GM12801 (cell line): Measurements from ENCODE around the gene SLC34A3.

Experiments used
- TF ChIP-seq, protein P1 (sequence below): IDR thresholded peaks from one replicate; pipeline ENCODE4 v1.5.1; 2011; ENCODE audit warnings: control low read depth; ENCODE audit not compliant: insufficient read length; ENCODE audit errors: extremely low read depth

The SLC34A3 gene

DNA sequence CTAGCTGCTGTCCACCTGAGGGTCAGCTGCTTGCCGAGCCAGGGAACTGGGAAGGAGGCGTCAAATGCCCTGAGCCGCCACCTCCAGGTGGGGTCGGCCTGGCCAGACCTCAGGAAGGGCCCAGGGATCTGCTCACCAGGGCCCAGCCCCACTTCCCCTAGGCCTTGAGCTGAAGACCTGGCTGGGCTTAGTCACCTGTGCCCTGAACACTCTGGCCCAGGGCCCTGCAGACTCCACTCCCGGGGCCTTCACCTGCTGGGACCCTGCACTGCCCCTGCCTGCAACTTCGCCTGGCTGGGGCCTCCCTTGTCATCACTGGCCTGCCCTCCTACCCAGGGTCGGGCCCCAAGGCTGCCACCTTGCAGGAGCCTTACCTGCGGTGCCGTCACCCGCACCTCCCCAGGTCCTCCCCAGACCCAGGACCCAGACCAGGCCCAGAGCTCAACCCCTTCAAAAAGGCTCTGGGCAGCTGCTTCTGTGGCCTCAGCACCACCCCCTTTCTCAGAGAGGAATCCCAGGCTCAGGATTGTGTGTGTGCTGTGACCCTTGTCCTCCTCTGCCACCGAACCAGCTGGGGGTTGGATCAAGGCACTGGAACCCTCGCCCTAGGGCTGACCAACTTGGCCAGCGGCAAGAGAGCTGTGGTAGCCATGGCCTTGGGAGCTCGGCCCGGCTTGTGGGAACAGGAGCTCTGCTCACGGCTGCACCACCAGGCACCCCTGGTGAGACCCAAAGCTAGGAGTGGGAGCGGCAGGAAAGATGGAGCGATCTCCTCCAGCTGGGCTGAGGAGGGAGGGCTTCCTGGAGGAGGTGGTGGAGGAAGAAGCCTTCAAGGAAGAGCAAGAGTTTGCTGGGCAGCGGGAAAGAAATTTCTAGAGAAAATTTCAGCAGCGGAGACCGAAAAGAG is 23.3 kb downstream of the SLC34A3 start:
- TF ChIP-seq, protein P1, sequence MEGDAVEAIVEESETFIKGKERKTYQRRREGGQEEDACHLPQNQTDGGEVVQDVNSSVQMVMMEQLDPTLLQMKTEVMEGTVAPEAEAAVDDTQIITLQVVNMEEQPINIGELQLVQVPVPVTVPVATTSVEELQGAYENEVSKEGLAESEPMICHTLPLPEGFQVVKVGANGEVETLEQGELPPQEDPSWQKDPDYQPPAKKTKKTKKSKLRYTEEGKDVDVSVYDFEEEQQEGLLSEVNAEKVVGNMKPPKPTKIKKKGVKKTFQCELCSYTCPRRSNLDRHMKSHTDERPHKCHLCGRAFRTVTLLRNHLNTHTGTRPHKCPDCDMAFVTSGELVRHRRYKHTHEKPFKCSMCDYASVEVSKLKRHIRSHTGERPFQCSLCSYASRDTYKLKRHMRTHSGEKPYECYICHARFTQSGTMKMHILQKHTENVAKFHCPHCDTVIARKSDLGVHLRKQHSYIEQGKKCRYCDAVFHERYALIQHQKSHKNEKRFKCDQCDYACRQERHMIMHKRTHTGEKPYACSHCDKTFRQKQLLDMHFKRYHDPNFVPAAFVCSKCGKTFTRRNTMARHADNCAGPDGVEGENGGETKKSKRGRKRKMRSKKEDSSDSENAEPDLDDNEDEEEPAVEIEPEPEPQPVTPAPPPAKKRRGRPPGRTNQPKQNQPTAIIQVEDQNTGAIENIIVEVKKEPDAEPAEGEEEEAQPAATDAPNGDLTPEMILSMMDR: no peak

DNA sequence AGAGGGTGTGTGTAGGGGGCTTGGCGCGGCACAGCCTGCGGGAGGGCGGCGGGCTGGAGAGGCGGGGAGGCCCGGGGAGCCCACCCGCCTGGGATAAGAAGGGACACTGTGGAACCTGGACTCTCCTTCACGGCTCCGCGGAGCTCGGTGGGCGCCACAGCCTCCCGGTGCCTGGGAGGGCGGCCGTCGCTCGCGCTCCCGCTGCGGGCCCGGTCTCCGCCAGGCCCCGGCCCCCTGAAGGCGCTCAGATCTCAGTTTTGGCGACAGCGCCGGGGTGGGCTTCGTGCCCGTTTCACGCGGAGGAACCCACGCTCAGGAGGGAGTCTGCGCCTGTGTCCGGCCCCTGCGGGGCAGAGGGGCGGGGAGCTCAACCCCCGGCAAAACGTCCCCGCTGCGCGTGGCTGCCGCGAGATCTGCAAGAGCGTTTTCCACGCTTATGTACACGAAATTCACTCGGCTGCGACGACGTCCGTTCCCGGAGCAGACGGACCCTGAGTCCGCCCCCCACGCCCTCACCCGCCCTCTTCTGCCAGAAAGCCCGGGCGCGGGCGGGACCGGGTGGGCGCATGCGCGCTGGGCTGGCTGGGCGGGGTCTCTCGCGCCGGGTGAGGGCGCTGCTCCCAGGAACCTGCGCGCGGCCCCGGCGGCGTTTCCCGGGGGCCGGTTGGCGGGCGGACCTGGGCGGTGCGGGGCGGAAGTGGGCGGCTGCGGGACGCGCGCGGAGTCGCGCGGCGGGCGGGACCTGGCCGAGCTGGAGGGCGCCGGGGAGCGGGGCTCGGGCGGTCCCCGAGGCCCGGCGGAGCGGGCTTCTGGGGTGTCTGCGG is 24.1 kb downstream of the SLC34A3 start, which contains the start of gene NELFB:
NELFB (plus strand) TSS at position 704 of the 824 bp plus-strand sequence.
- TF ChIP-seq, protein P1: no peak

DNA sequence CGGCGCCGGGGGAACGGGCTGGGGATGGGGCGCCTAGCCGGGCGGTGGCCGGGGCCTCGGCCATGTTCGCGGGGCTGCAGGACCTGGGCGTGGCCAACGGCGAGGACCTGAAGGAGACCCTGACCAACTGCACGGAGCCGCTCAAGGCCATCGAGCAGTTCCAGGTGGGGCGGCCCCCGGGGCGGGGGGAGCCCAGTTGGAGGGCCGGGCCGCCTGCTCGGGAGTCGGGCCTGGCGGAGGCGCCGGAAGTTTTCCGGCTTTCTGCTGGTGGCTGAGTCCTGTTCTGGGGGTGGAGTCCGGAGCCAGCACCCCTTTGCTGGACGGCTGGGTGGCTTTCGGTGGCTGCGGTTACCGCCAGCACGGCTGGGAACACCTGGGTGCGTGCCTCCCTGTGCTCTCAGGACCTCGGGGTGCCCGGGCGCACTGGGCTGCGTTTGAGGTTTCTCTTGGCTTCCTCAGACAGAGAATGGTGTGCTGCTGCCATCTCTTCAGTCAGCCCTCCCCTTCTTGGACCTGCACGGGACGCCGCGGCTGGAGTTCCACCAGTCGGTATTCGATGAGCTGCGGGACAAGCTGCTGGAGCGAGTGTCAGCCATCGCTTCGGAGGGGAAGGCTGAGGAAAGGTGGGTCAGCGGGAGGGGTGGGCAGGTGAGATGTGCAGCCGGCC is 24.9 kb downstream of the SLC34A3 start:
- TF ChIP-seq, protein P1: no peak

DNA sequence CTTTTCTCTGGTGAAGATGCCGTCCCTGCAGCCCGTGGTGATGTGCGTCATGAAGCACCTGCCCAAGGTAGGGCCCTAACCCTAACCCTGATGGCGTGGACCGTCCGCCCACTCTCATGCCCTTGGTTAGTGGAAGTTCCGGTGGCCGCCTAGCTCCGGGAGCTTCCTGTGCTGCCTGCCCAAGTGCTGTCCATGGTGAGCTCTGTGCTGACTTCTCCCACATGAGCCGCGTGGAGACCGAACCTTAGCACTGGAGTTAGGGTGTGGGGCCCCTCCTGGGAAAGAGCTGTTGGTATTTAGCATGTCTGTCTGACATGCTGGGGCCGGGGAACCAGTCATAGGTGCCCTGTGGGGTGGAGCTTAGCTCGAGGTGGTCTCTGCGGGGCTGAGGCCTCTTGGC is 25.7 kb downstream of the SLC34A3 start:
- TF ChIP-seq, protein P1: no peak

DNA sequence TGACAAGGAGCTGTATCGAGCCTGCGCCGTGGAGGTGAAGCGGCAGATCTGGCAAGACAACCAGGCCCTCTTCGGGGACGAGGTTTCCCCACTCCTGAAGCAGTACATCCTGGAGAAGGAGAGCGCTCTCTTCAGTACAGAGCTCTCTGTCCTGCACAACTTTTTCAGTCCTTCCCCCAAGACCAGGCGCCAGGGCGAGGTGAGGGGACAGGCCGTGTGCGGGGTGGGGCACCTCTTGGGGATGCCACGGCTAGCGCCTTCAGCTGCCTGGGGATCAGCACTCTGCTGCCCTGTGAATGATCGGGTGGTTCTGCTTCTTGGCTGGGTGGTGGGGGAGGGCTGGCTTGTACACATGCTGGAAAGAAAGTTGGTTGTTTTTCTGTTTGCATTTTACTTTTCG is 26.2 kb downstream of the SLC34A3 start:
- TF ChIP-seq, protein P1: no peak

DNA sequence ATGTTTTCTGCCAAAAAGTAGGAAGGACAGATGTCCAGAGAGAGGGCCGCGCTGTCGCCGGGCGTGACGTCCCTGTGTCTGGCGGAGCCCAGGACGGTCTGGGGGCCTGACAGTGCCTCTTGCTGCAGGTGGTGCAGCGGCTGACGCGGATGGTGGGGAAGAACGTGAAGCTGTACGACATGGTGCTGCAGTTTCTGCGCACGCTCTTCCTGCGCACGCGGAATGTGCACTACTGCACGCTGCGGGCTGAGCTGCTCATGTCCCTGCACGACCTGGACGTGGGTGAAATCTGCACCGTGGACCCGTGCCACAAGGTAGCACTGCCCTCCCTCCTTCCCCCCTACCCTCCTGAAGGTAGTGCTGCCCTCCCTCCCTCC is 32.2 kb downstream of the SLC34A3 start:
- TF ChIP-seq, protein P1: no peak

DNA sequence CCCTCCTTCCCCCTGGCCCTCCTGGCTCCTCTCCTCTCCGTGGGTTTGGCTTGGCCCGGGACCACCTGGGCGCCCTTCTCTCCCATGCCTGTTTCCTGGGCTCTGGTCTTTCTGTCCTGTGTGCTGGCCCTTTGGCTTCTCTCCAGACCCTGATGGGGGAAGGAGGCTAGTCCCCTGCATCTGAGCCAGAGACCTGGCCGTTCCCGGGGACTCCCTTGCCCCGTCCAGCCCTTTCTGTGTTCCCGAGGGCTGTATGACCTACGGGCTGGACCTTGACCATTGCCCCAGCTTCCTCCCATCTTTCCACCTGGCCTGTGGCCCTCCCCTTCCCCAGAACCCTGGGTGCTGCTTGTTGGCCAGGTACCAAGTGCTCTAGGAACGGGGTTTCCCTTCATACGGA is 32.8 kb downstream of the SLC34A3 start:
- TF ChIP-seq, protein P1: no peak
